ENCODE results near the gene CDCA3.

- TF ChIP-seq CTCF (conservative IDR thresholded peaks at IDR 0.05; ENCODE audit: low read depth in 2 of 2) (no peak), POLR2AphosphoS5 (IDR thresholded peaks at IDR 0.05; ENCODE audit: low read depth) (no peak), EZH2 (IDR thresholded peaks at IDR 0.05; ENCODE audit: low read depth, unreplicated experiment) (no peak), REST (IDR thresholded peaks at IDR 0.05; ENCODE audit: unreplicated experiment) (no peak), CREB1 (CRISPR knock-in tag; IDR thresholded peaks at IDR 0.05; ENCODE audit: low read depth) (no peak), EZH2phosphoT487 (IDR thresholded peaks at IDR 0.05; ENCODE audit: unreplicated experiment) (no peak), JUNB (IDR thresholded peaks at IDR 0.05; ENCODE audit: unreplicated experiment) (no peak), ZNF462 (CRISPR knock-in tag; IDR thresholded peaks at IDR 0.05) (no peak), STAT1 (IDR thresholded peaks at IDR 0.05; ENCODE audit: unreplicated experiment) (no peak), ZNF331 (CRISPR knock-in tag; IDR thresholded peaks at IDR 0.05; ENCODE audit: low read depth) (no peak), ETS1 (IDR thresholded peaks at IDR 0.05) (no peak)
These were observed 20.7 kb downstream of the CDCA3 start for GRCh38 chr12:6830286-6830890.

All from GM23338 (cell line).